Measurements from ENCODE around the gene CLEC2A.

DNA sequence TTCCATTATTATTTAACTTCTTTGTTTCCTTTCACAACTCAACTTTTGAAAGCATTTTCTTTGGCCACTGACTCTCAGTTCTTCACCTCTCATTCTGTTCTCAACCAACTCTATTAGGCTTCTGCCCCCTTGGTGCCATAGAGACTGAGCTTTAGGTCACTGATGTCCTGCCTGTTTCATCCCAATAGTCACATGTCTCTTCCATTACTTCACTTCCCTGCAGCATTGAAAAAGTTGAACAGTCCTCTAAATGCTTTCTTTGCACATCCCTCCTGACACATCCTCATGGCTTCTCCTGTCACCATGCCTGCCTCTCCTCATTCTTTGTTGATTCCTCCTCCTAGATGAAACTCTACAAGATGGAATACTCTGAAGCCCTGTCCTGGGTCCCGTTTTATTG lies 41.8 kb upstream of the CLEC2A start:
- TF ChIP-seq, protein P1, sequence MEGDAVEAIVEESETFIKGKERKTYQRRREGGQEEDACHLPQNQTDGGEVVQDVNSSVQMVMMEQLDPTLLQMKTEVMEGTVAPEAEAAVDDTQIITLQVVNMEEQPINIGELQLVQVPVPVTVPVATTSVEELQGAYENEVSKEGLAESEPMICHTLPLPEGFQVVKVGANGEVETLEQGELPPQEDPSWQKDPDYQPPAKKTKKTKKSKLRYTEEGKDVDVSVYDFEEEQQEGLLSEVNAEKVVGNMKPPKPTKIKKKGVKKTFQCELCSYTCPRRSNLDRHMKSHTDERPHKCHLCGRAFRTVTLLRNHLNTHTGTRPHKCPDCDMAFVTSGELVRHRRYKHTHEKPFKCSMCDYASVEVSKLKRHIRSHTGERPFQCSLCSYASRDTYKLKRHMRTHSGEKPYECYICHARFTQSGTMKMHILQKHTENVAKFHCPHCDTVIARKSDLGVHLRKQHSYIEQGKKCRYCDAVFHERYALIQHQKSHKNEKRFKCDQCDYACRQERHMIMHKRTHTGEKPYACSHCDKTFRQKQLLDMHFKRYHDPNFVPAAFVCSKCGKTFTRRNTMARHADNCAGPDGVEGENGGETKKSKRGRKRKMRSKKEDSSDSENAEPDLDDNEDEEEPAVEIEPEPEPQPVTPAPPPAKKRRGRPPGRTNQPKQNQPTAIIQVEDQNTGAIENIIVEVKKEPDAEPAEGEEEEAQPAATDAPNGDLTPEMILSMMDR (IDR thresholded peaks at IDR 0.05; ENCODE audit: extremely low read depth in 1 of 2, insufficient read depth in 1 of 2, low read depth in 1 of 2, low read length in 2 of 2), result no peak
- no peak for TF ChIP-seq POLR2A (IDR thresholded peaks at IDR 0.05; ENCODE audit: low read depth, low read length)
- TF ChIP-seq EZH2 (IDR thresholded peaks at IDR 0.05; ENCODE audit: borderline replicate concordance, low read depth, low read length, severe bottlenecking), result no peak
- no peak for TF ChIP-seq JUN (IDR thresholded peaks at IDR 0.05; ENCODE audit: borderline replicate concordance, insufficient read depth, insufficient read length, low read depth)
- no peak for TF ChIP-seq POLR2AphosphoS5 (IDR thresholded peaks at IDR 0.05; ENCODE audit: insufficient read depth, low read depth, low read length)
- TF ChIP-seq GATA2 (IDR thresholded peaks at IDR 0.05; ENCODE audit: insufficient read depth, insufficient read length, low read depth, low read length), result no peak
